Lung microvascular endothelial cell (primary cell): ENCODE measurements around the gene RPF1. TPM values are rescaled to one million over a fixed set of nuclear protein-coding genes. Genes with fewer than 3 reads are reported as not detected.
A peak's percentile ranks its signal among the peaks of the same experiment; 100 is the strongest.
"Not testable (repeated sequence)": the region's sequence is repeated elsewhere in the genome, so short reads cannot be mapped to it uniquely, and the experiment has no call there.

Experiments
- DNase-seq, 2 donors: peaks; one replicate each; pipeline versions ENCODE4 v3.0.0 to v3.0.0-alpha.2; 2010; ENCODE audit warnings: low read depth in 2 of 2
- total RNA-seq: library from RNA; depleted of rRNA; stranded (reverse); fragments of >200 nt; gene quantifications from 2 replicates; pipeline ENCODE4 v1.2.1, GENCODE V29; 2014

RPF1 gene
- 21.4 and 23.4 TPM in 2 replicates for total RNA-seq

DNA sequence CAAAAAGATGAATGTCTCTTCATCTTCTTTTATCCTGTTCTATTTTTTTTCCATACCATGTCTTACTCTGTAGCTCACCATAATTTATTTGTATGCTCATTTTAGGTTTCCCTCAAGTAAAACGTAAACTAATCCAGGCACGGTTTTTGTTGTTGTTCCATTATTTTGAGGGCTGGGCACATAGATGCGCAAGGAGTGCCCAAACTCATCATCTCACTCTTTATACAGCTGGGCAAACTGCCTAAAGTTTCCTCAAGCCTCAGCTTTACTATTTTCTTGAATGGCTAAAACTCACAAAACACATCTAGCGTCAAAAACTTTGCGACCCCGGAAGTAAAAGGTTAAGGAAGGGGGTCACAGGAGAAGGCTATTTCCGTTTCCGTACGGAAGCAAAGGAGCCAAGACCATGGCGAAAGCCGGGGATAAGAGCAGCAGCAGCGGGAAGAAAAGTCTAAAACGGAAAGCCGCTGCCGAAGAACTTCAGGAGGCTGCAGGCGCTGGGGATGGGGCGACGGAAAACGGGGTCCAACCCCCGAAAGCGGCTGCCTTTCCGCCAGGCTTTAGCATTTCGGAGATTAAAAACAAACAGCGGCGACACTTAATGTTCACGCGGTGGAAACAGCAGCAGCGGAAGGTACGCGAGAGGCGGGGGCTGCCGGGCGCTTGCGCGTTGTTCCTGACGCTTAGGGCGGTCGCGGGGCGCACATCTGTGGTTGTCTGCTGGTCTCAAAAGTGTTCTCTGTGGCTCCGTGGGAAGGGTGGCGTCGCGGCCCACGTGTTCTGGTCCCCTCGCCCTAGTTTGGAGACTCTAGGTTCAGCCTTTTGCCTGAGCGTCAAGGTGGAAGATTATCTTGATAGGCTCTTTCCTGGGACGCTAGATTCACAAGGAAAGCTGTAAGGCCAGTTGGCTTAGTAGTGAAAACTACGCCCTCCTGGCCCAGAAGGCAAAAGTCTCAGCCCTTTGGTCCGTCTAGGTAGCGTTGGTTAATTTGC lies at the start of gene RPF1:
Gene RPF1 (plus strand): TSS at position 391 of the 993 bp plus-strand sequence. CDS start 16 bp downstream, at position 407.
- DNase-seq = peak; percentile 79 to 80

DNA sequence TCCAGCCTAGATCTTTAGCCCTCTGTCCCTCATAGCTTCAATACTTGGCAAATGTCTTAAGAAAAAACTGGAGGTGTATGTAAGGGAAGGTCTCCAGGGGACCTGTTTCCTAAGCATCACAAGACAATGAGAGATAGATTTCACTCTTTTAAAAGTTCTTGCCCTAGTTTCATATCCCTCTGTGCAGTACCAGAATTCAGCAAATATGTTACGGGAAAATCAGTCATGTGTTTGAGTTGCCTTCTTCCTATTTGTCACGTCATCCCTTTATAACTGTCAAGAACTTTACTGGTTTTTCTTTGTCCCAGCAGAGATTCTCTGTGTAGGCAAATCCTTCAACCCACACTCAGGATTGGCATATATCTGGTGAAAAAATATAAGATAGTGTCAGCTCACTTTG lies 48.5 kb upstream of the RPF1 start:
- no peak for DNase-seq

GRCh38 chr1:84433258-84434080 lies 45.6 kb upstream of the RPF1 start:
- peak; percentile 84 to 89 for DNase-seq

DNA sequence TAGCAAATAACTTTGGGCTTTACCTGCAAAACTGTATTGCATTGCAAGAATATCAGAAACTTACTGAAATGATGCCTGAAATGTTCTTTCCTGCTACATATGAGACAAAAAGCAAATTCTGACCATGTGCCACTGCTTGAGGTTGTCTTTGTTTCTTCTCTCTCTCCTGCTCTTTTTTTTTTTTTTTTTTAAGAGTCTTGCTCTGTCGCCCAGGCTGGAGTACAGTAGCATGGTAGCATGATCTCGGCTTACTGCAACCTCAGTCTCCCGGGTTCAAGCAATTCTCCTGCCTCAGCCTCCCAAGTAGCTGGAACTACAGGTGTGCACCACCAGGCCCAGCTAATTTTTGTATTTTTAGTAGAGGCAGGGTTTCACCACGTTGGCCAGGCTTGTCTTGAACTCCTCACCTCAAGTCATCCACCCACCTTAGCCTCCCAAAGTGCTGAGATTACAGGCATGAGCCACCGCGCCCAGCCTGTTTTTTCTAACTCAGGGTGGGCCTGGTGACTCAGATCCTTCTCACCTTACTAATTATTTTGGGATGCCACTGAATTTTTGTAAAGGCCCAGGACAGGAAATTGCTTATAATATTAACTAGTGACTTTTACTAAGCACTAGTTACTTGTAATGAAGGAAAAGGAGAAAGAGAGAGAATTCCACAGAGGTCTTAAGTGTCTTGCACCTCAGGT lies 44.8 kb upstream of the RPF1 start:
- DNase-seq = no peak

- peak in 1 of 2 donors; percentile 4 for DNase-seq
These were observed 44.1 kb upstream of the RPF1 start for GRCh38 chr1:84434801-84435549.

DNA sequence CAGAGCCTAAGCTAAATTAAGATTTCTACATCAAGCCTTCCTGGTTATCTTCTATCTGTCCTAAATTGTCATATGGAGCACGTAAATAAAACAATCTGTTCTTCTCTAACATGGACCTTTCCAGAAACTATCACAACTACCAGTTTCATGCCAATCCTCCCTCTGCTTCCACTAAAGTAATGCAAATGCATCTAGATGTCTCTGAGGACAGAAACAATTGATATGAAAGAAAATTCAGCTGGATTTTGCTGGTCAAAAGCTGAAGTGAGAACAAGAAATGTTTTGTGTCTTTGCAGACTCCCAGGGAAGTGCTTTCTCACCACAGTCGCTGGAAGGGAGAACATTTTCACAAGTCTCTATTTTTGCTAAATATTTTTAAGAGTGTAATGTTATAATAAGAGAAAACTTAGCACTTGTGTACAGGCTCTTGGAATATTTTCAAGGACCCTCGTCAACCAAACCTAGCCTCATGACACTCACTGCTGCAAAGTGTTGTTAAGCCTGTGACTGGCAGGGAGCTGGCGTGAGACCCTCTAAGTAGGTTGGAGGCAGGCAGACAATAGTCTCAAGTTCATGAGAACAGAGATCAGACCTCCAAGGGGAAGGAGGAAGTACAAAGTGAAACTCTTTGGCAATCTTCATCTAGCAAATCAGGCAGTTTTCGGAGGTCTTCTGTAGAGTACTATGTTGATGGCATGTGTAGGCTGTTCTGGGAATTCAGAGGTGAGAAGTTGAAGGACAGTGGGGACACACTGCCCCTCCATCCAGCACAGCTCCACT lies 42.0 kb upstream of the RPF1 start:
- DNase-seq = no peak

DNA sequence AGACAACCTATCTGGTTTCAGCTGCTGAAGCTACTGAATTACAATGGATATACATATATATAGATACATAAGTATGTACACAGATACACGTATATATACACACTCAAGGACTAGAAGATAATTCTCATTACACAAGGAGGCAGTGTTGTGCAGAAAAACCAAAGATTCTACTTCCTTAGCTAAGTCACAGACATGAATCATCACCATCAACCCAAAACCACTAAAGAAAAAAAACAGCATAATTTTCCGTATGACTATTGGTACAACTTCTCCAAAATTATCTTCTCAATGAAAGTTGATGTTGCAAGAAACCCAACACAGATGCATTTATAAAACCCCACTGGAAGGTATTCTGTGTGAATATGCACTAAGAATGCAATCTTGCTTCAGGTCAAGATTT lies 36.8 kb upstream of the RPF1 start:
- DNase-seq = peak; percentile 79 to 87

GRCh38 chr1:84442747-84443646 lies 36.1 kb upstream of the RPF1 start:
- DNase-seq = not testable (repeated sequence)

- not testable (repeated sequence) for DNase-seq
These were observed 30.4 kb upstream of the RPF1 start for GRCh38 chr1:84448704-84449103.

- no peak for DNase-seq
These were observed 28.2 kb upstream of the RPF1 start for GRCh38 chr1:84450910-84451309.

- DNase-seq = no peak
These were observed 26.6 kb upstream of the RPF1 start for GRCh38 chr1:84452436-84452835.

- no peak for DNase-seq
These were observed 16.9 kb upstream of the RPF1 start for GRCh38 chr1:84462118-84462517.

DNA sequence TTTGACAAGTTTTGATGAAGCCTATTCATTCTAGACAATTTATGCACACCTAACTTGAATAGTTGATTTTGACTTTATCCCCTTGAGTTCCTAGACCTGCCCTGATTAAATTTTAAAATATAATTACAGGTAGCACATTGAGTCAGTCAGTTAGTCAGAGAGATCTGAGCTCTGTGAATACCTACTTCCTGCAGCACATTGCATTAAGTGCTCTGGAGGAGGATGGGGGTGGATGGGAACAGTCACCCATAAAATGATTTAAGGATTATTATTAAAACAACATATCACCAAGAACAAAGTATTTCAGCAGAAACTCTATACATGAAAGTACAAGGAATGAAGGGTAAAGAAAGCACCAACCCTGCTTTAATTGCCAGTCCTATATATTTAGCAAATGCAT lies 11.8 kb upstream of the RPF1 start:
- no peak for DNase-seq

GRCh38 chr1:84476225-84476624 lies 2.8 kb upstream of the RPF1 start:
- DNase-seq = no peak

GRCh38 chr1:84479998-84480397 lies 932 bp downstream of the RPF1 start:
- DNase-seq = peak in 1 of 2 donors; percentile 15

- DNase-seq = no peak
These were observed 1.6 kb downstream of the RPF1 start for GRCh38 chr1:84480650-84481049.

DNA sequence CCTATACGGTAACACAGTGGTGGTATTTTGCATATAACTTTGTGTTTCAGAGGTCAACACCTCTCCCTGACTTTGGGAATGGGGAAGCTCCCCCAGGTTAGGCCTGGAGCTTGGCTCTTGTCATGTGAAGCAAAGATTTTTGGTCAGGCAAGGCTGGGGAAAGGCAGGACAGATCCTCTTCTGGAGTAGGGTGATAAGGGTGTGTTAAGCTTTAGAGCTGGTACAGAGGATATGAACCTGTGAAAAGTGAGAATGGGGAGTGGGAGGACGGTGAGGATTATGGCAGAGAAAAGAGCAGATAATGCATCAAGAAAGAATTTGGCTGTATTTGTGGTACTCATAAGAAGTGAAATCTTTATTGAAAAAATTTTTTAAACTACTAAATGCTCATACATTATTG lies 2.3 kb downstream of the RPF1 start:
- no peak for DNase-seq

DNA sequence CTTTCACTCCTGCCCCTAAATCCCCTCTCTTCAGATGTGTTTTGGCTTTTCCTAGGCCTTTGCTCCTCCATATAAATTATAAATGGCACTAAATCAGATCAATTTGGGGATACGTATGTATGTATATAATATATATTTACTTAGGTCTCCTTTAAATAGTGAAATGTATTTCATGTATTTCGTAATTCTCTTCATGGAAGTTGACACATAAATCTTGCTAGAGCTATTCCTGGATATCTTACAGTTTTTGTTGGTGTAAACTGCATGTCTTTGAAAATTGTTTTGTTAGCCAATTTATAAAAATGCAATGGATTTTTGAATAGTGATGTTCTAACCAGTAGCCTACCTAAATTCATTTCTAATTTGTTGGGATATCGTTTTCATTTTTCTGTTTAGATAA lies 9.0 kb downstream of the RPF1 start:
- DNase-seq = no peak

GRCh38 chr1:84489766-84490165 lies 10.7 kb downstream of the RPF1 start:
- no peak for DNase-seq
